NCI-H2029 treated with DMSO at 0.1 percent for 48 hours (cell line): ENCODE measurements around the gene CORO2B.

ENCODE experiments used
- DNase-seq: peaks from one replicate; lab custom pipeline; 2025; lab: John Stamatoyannopoulos, UW

The CORO2B gene

GRCh38 chr15:68574046-68574445 lies 4.7 kb upstream of the CORO2B start:
- DNase-seq = no peak

DNA sequence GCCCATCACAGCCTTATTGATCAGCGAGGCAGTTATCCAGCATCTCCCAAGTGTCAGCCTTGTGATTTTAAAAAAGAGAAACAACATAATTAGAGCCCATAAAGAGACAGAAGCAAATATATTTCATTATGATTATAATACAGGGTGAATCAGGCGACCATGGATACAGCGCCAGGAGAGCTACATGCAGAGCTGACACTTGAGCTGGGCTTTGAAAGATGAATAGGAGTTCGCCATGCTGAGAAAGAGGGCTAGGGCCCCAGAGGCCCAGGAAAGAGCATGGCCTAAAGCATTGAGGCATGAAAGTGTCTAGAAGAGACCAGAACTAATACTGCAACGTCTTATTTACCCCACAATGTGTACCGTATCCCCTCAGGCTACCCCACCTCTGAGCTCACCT lies 4.2 kb upstream of the CORO2B start:
- no peak for DNase-seq

GRCh38 chr15:68576235-68576892 lies 2.4 kb upstream of the CORO2B start:
- no peak for DNase-seq

GRCh38 chr15:68578175-68578979 lies 416 bp upstream of the CORO2B start:
- peak; percentile 30 for DNase-seq

GRCh38 chr15:68580026-68580882 lies 1.5 kb downstream of the CORO2B start:
- DNase-seq = no peak

DNA sequence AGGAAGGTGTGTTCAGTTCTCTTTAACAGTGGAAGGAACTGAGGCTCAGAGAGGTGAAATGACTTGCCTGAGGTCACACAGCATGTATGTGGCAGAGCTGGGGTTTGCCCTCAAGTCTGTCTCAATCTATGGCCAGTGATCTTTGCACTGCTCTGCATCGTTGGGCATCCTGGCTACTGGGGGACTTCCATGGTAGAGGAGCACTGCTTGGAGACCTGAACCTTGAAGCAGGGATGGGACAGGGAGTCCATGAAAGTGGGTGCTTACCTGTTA lies 2.0 kb downstream of the CORO2B start:
- DNase-seq = no peak

DNA sequence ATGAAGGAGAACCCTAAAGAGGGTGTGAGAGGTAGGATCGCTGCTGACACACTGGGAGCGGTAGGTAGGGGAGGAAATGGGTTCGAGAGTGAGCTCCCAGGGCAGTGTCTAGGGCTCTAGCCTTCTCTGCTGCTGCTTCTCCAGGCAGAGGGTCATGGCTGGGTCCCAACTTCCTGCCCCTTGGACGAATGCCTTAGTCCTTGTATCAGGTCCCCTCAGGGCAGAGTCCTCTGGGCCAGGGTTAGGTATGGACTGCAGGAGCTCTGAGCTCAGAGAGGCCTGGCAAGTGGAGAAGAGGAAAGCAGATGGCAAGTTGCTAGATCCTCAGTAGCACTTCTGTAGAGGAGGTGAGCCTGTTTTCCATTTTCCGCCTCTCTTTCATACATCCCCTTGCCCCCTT lies 2.9 kb downstream of the CORO2B start:
- DNase-seq = no peak

- DNase-seq = no peak
Measured at GRCh38 chr15:68582236-68582635, 3.4 kb downstream of the CORO2B start.

DNA sequence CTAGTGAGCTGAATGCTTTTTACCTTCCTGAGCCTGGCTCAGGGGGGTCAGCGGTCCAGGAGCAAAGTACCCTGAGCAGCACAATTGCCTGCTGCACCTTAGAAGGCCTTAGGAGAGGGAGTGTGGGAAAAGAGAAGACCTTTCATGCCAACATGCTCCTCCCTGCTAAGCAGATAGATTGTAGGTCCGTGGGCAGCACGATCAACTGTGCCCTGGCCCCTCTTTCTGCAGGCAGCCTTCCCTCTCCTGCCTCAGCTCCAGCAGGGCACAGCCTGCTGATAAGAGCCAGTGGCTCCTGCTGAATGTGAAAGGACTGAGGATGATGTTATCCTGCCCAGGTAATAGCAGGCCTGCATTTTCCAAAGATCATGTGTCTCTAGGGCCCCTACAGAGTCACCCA lies 4.1 kb downstream of the CORO2B start:
- DNase-seq = no peak

DNA sequence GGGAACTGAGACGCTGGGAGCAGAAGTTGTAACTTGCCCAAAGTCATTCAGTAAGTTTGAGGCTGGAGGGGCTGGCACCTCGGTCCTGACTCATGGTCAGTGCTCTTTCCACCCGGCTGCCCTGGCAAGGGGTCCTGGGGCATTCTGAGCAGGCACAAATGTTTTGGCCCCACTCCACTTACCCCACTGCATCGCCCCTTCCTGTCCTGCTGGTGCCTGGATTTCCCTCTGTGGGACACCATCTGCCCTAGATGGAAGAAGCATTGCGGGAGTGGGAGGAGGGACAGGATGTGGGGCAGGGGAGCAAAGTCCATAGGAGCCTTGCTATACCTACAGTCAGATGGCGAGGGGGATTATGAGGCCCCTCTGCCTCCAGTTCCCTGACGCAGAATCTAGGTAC lies 4.5 kb downstream of the CORO2B start:
- no peak for DNase-seq

GRCh38 chr15:68583936-68584755 lies 5.4 kb downstream of the CORO2B start:
- DNase-seq = no peak

DNA sequence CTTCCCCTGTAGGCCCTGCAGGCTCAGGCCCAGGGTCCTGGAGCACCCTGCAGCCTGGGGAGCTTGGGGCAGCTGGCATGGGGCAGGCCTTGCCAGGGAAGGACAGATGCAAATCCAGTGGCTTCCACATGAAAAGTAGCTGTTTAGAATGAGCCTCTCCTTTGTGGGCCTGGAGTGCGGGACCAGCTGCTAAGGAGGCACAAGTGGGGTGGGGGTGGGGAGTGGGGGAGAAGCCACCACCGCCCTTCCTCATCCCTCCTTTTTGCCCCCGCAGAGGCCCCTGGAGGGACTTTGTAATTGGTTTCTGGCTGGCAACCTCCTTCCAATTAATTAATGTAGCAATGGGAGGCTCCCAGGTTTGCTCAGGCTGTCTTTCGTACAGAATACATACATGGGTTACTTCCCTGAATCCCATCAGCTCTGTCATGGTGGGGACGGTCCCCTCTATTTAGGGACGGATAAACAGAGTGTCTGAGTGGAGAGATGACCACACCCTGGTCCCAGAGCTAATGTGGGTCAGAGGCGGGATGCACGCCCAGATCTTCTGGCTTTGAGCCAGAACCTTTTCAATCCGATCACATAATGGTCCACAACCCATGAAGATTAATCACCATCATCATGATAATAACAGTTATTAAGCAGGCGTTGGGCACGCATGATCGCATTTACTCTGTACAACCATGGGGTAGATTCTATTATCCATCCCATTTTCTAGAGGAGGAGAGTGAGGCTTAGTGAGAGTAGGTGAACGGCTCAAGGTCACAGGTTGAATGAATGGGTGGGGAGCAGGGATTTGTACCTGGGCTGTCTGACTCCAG lies 6.2 kb downstream of the CORO2B start:
- DNase-seq = no peak

GRCh38 chr15:68585574-68586273 lies 6.9 kb downstream of the CORO2B start:
- no peak for DNase-seq

- DNase-seq = no peak
Measured at GRCh38 chr15:68586274-68586961, 7.6 kb downstream of the CORO2B start.

- no peak for DNase-seq
Measured at GRCh38 chr15:68587769-68588385, 9.1 kb downstream of the CORO2B start.

GRCh38 chr15:68589053-68589452 lies 10.3 kb downstream of the CORO2B start:
- DNase-seq = no peak

DNA sequence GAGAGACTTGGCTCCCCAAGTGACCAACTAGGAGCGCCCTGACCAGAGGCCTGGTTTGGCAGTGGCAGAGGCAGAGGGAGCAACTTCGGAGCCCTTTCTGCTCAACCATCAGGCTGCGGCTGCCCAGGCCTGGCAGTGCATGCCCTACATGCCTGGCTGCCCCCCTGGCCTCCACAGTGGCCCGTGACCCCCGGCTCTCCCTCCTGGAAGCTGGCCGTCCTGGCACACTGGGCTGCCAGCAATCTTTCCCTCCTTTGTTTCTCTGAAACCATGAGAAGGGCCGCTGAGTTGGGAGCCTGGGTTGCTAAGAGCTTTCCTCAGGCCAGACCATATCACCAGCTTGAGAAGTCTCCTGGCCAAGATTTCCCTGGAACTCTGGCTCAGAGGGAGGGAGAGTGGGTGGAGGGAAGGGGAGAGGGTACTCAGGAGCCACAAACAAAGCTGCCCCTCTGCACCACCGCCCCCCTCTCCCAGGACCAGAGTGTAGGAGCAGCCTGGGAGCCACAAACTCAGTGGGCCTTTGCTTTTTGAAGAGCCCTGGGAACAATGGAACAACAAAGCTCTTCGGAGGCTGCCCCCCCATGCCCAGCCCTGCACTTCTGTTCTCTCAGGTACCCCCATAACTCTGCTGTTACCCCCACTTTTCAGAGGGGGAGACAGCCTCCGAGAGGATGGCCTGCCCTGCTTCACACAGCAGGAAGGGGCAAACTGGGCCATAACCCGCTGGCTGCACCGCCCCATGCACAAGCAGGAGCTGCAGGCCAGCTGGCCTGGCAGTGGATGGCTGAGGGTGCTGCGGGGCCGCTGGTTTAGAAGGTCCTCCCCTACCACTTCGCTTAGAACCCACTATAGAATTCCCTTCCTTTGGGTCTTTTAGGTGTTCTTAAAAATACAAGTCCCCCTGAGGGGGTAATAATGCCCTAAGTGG lies 11.3 kb downstream of the CORO2B start:
- no peak for DNase-seq

DNA sequence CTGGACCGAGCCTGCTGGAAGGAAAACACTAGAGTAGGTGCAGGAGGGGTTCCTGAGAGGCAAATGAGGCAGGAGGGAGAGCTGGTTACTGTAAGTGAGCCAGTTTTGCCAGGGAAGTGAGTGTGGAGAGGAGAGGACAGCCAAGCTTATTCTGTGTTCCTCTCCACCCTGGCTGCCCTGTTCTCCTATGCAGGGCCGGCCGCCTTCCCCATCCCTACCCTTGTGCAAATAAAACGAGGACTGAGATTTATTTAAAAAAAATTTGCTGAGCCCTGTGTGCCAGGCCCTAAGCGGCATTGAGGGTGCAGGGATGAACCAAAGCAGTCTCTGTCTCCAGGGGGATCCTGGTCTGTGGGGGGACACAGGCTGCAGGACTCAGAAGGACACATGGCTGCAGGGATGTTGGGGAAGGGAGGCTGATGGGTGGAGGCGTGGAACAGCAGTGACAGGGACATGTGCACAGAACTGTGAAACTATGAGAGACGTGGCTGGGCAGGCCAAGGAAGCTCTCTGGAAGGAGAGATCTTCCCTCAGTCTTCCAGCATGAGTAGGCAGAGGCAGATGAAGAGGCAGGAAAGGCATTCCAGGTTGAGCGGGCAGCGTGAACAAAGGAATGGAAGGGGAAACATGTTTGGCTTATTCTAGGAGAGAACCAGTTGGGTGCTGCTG lies 12.1 kb downstream of the CORO2B start:
- DNase-seq = no peak
